Activated CD4-positive, CD25-positive, alpha-beta regulatory T cell (primary cell): Measurements from ENCODE around the gene IDNK.
"Not testable (repeated sequence)": the region's sequence is repeated elsewhere in the genome, so short reads cannot be mapped to it uniquely, and the experiment has no call there.

Experiments
- DNase-seq, 4 experiments: peaks; one replicate each; lab custom pipeline; 2025; lab: John Stamatoyannopoulos, UW

Gene IDNK

GRCh38 chr9:83622939-83623678 is at the start of gene IDNK:
IDNK (plus strand) TSS chr9:83623143; CDS start chr9:83623172, 29 bp downstream.
- DNase-seq = peak; percentile 37 to 57 (median 52)

GRCh38 chr9:83574482-83574881 is 48.5 kb upstream of the IDNK start:
- DNase-seq = no peak

DNA sequence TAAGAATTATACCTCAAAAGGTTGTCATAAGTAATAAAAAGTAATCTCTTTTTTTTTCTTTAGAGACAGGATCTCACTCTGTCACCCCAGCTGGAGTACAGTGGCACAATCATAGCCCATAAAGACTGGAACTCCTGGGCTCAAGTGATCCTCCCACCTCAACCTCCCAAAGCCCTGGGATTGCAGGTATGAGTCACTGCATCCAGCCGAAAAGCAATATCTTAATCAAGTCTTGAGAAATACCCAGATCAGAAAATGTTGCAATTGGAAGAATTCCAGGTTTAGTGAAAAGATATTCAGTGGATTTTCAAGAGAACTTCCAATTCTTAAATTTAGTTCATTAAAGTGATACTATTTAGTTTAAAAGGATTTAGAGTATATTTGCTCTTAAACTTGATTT is 40.9 kb upstream of the IDNK start:
- DNase-seq = no peak

DNA sequence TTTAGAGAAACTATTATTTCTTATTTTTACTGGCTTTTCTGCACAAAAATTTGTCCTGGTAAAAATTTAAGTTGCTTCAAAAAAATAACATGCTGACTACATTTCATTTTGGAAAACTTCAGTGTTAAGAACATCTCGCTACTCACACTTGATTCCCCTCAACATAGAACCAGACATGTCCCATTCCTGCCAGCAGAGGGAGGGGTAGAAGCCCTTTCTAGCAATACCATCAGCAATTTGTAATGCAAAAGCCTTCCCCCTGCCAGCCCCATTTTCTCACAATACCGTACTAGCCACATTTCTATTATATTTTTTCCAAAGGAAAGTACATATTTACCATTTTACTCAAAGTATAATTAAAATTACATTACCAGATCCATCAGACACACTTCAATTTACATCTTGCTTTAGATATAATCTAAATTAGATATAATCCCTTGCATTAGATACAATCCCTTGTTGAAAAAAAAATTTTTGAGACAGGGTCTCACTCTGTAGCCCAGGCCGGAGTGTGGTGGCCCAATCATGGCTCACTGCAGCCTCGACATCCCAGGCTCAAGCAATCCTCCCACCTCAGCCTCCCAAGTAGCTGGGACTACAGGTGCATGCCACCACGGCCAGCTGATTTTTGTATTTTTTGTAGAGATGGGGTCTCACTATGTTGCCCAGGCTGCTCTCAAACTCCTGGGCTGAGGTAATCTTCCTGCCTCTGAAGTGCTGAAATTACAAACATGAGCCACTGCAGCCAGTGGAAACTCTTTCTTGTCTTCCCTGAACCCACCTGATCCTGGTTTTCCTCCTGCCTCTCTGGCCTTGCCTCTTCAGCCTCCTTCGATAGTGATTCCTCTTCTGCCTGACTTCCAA is 39.6 kb upstream of the IDNK start:
- no peak for DNase-seq

DNA sequence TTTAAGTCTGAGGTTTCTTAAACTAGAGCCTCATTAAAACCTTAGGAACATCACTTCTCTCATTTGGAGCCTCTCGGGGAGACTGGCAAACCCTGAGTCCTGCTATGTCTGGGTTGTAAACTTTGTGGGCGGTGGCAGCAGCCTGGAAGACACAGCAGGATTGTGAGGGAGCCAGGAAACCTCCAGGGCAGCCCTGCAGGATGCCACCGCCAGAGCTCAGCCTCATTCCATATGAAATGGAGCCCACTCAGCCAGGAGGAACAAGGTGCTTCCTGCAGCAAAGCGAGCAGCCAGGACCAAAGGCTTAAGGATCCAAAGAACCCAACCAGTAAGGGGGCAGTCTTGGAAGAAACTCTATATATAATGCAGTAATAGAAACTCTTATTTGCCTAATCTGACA is 37.9 kb upstream of the IDNK start:
- DNase-seq = no peak

GRCh38 chr9:83588256-83588655 is 34.7 kb upstream of the IDNK start:
- DNase-seq = no peak

- no peak for DNase-seq
Measured at GRCh38 chr9:83596899-83597504, 25.9 kb upstream of the IDNK start.

- no peak for DNase-seq
Measured at GRCh38 chr9:83598487-83598886, 24.5 kb upstream of the IDNK start.

DNA sequence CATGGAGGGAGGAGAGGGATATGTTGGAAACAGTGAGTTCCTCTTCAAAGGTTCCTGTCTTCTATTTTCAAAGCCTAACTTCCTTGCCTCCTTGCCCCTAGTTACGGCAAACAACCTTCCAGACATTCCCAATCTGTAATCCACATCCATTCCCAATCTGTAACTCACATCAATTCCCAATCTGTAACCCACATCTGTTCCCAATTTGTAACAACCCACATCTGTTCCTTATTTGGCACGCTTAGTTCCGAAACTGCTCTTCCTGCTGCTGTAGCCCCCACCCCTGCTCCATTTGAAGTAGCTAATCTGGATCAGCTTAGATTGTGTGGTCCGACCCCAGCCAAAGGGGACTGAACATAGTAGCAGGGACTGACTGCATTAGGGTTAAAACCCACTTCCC is 23.9 kb upstream of the IDNK start:
- no peak for DNase-seq

DNA sequence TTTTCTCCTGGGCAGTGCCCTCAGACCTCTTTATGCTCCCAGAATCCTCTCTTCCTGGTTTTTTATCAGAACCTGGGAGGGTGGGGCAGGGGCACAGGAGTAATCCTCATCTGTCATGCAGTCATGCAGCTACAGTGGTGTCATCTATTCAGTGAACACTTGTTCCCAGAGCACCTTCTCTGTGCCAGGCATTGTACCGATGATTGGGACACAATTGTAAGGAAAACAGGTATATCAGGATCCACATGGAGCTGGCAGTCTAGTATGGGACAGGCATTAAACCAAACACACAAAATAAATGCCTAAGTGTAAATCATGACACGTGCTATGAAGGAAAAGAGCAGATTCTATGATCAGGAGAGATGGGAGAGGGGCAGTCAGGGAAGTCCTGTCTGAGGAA is 21.5 kb upstream of the IDNK start:
- DNase-seq = no peak

GRCh38 chr9:83607620-83608019 is 15.3 kb upstream of the IDNK start:
- not testable (repeated sequence) for DNase-seq

GRCh38 chr9:83613298-83613697 is 9.6 kb upstream of the IDNK start:
- DNase-seq = not testable (repeated sequence)

- no peak for DNase-seq
Measured at GRCh38 chr9:83617299-83617698, 5.6 kb upstream of the IDNK start.

GRCh38 chr9:83620841-83621636 is 1.9 kb upstream of the IDNK start:
- DNase-seq = peak in 1 of 4 experiments; percentile 14

- DNase-seq = peak in 1 of 4 experiments; percentile 55
Measured at GRCh38 chr9:83622433-83622938, 457 bp upstream of the IDNK start.

DNA sequence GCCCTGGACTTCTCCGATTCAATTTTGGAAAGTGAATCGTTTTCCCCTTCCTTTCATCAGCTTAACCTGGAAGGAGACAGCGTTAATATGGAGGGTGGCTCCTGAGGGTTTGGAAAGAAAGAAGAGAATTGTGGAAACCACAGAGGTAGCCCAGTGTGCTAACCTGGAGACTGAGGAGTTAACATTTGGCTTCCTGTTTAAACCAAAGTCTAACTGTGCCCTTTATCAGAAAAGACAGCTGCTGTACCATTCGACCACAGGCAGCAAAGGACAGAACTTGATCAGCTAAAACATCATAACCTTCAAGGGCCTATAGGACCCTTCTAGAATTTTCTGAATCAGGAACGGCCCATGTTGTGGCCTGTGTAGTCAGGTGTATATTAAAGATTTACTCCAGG is 735 bp downstream of the IDNK start:
- no peak for DNase-seq

GRCh38 chr9:83625178-83625577 is 2.2 kb downstream of the IDNK start:
- no peak for DNase-seq

GRCh38 chr9:83628540-83628939 is 5.6 kb downstream of the IDNK start:
- DNase-seq = no peak

- DNase-seq = no peak
Measured at GRCh38 chr9:83629433-83630104, 6.6 kb downstream of the IDNK start.

DNA sequence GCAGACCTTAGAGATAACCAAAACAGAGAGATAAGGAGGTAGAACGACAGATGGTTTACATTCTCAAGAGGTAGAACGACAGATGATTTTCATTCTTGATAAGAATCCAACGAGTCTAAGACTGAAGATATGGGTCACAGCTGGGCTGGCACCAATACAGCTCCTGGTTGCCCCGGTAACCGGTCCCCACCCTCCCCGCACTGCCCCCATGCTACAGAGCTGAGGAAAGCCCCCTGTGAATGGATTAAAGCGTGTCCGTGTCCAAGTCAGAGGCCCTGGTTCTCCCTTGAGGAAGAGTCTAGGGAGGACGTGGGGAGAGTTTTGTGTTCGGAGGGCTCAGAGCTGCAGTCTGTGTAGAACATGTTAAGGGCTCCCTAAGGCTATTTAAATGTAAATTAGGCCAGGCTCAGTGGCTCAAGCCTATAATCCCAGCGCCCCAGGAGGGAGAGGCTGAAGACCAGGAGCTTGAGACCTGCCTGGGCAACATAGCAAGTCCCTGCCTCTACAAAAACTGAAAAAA is 8.1 kb downstream of the IDNK start:
- DNase-seq = no peak

- DNase-seq = no peak
Measured at GRCh38 chr9:83633255-83633654, 10.3 kb downstream of the IDNK start.
